ENCODE results near the gene TMEM259.
A peak's percentile ranks its signal among the peaks of the same experiment; 100 is the strongest.

Gene TMEM259

DNA sequence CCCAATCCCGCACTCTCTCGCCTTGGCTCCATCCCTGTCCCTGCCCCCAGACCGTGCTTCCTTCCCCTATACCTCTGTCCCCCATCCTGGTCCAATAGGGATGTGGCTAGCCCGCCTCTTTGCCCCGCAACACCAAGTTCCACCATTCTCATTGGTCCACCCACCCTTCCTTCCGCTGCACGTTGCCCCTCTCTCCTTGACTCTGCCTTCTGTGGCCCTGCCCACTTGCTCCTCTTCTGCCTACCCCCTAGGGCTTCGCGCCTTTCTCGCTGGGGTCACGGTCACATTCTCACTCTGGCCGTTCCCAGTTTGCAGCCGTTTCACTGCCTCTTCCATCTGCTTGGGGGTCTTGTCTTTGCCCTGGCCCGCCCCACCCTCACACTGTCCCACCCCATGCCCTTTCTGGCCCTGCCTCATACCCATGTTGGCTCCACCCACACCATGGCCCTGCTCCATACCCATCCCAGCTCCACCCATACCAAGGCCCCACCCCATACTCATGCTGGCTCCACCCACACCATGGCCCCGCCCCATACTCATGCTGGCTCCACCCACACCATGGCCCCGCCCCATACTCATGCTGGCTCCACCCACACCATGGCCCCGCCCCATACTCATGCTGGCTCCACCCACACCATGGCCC, 41.6 kb upstream of the TMEM259 start:
- H3K4me3 Mint-ChIP-seq: no peak overlapping the region
- peaks cover 51% of the 10 kb centered on the region for H3K4me1 Mint-ChIP-seq
- peaks cover 3% of the 10 kb centered on the region for H3K9me3 Mint-ChIP-seq
- peaks cover 31% of the 10 kb centered on the region for H3K36me3 Mint-ChIP-seq
- no peak for ATAC-seq
- no peak overlapping the region for H3K27ac Mint-ChIP-seq
- H3K27me3 Mint-ChIP-seq: no peaks in the 10 kb centered on the region

DNA sequence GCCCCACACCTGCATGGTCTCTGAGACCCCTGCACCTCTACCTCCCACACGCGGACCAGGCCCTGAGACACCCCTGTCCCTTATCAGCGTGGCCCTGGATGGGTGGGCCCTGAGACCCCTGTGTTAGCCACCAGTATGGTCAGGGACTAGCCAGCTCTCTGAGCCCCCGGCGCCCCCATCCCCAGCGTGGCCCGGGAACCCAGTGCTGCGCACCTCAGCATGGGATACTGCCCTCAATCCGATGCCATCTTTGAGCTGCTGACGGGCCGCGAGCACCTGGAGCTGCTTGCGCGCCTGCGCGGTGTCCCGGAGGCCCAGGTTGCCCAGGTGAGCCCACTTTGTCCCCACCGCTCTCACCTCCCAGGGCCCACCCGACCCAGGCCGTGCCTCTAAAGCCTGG, 41.1 kb upstream of the TMEM259 start:
- H3K4me3 Mint-ChIP-seq: no peak overlapping the region
- peaks cover 3% of the 10 kb centered on the region for H3K9me3 Mint-ChIP-seq
- peaks cover 36% of the 10 kb centered on the region for H3K36me3 Mint-ChIP-seq
- ATAC-seq: no peak
- peaks cover 56% of the 10 kb centered on the region for H3K4me1 Mint-ChIP-seq
- no peaks in the 10 kb centered on the region for H3K27me3 Mint-ChIP-seq
- no peak overlapping the region for H3K27ac Mint-ChIP-seq

DNA sequence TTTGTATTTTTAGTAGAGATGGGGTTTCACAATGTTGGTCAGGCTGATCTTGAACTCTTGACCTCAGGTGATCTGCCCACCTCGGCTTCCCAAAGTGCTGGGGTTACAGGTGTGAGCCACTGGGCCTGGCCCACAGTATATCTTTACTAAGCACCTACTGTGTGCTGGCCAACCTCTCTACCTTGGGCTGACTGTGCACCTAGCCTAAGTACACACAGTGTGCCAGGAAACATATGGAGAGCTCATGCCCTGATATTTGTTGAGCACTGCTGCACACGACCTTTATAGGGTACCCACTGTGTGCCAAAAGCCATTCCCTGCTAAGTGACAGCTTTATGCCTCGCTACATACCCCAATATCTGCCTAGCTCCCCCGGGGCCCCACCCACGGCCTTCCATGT, 39.8 kb upstream of the TMEM259 start:
- no peak overlapping the region for H3K4me3 Mint-ChIP-seq
- H3K4me1 Mint-ChIP-seq: peaks cover 57% of the 10 kb centered on the region
- no peak for ATAC-seq
- peaks cover 49% of the 10 kb centered on the region for H3K36me3 Mint-ChIP-seq
- no peak overlapping the region for H3K27ac Mint-ChIP-seq
- H3K9me3 Mint-ChIP-seq: peaks cover 3% of the 10 kb centered on the region
- H3K27me3 Mint-ChIP-seq: no peaks in the 10 kb centered on the region

DNA sequence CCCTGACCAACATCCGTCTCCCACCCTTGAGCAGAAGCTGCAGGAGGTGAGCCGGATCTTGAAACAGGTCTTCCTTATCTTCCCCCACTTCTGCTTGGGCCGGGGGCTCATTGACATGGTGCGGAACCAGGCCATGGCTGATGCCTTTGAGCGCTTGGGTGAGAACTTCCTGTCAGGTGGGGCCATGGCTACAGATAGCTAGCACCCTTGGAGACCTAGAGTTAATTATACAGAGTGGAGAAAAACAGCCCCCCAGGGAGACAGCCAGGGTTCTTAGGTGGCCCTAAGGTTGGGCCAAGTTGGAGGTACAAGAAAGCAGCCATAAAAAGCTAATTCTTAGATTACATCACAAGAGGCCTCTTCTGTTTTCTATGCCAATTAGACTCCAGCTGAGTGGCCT, 37.2 kb upstream of the TMEM259 start:
- ATAC-seq: no peak
- Mint-ChIP-seq H3K27ac (peak overlapping the region; percentile 71), H3K4me3 (no peak overlapping the region), H3K36me3 (peaks cover 63% of the 10 kb centered on the region), H3K27me3 (no peaks in the 10 kb centered on the region), H3K9me3 (no peaks in the 10 kb centered on the region), H3K4me1 (peaks cover 34% of the 10 kb centered on the region)

DNA sequence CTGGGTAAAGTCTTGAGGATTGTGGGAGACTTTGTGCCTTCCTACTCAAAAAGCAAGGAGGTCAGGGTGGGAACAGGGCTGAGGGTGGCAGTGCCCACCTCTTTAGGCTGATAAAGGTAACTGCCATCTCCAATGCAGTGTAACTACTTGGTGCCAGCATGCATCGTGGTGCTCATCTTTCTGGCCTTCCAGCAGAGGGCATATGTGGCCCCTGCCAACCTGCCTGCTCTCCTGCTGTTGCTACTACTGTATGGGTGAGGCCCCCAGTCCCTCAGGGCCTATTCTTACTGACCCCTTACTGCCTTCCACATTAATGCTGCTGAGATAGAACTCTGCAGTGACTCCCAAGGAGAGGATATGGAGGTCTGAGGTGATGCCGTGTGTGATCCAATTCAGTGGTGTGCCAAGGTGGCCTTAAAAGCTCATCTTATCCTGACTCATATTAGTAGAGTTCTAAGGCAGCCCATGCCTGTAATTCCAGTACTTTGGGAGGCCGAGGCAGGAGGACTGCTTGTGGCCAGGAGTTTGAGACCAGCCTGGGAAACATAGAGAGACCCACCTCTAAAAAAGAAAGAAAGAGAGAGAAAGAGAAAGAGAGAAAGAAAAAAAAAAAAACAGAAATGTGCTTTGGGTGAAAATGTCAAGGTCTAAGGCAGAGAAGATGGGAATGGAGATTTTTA, 36.4 kb upstream of the TMEM259 start:
- no peaks in the 10 kb centered on the region for H3K27me3 Mint-ChIP-seq
- H3K4me1 Mint-ChIP-seq: peaks cover 36% of the 10 kb centered on the region
- ATAC-seq: peak; percentile 82
- no peaks in the 10 kb centered on the region for H3K9me3 Mint-ChIP-seq
- no peak overlapping the region for H3K4me3 Mint-ChIP-seq
- peaks cover 61% of the 10 kb centered on the region for H3K36me3 Mint-ChIP-seq
- H3K27ac Mint-ChIP-seq: peak overlapping the region; percentile 71

DNA sequence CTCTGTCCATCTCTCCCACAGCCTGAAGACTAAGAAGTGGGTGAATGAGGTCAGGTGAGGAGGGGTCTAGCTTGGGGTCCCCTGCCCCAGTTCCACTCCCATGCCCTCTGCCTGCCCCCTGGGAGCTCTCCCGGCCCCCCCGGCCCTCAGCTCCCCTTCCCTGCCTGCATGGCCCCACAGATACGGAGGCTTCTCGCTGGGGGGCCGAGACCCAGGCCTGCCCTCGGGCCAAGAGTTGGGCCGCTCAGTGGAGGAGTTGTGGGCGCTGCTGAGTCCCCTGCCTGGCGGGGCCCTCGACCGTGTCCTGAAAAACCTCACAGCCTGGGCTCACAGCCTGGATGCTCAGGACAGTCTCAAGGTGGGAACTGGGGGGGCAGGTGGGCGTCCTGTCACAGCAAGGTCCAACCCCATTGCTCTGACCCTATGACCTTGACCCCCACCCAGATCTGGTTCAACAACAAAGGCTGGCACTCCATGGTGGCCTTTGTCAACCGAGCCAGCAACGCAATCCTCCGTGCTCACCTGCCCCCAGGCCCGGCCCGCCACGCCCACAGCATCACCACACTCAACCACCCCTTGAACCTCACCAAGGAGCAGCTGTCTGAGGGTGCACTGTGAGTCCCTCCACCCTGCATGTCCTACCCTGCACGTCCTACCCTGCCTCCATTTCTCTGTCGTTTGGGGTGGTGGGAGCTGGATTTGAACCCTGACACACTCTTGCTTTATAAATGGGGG, 35.1 kb upstream of the TMEM259 start:
- no peak for ATAC-seq
- Mint-ChIP-seq H3K27ac (peak overlapping the region; percentile 71), H3K36me3 (peaks cover 59% of the 10 kb centered on the region), H3K9me3 (no peaks in the 10 kb centered on the region), H3K27me3 (no peaks in the 10 kb centered on the region), H3K4me3 (no peak overlapping the region), H3K4me1 (peaks cover 33% of the 10 kb centered on the region)

DNA sequence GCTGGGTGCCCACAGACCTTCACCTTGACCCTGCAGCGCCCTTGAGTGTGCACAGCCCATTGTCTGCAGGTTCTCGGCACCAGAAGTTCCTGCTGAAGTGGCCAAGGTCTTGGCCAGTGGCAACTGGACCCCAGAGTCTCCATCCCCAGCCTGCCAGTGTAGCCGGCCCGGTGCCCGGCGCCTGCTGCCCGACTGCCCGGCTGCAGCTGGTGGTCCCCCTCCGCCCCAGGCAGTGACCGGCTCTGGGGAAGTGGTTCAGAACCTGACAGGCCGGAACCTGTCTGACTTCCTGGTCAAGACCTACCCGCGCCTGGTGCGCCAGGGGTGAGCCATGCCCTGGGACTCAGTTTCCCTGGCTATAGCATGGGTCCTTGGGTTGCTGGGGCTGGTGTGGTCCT, 34.1 kb upstream of the TMEM259 start:
- no peak overlapping the region for H3K27ac Mint-ChIP-seq
- peaks cover 33% of the 10 kb centered on the region for H3K4me1 Mint-ChIP-seq
- no peaks in the 10 kb centered on the region for H3K27me3 Mint-ChIP-seq
- H3K36me3 Mint-ChIP-seq: peaks cover 59% of the 10 kb centered on the region
- H3K9me3 Mint-ChIP-seq: no peaks in the 10 kb centered on the region
- no peak overlapping the region for H3K4me3 Mint-ChIP-seq
- no peak for ATAC-seq

DNA sequence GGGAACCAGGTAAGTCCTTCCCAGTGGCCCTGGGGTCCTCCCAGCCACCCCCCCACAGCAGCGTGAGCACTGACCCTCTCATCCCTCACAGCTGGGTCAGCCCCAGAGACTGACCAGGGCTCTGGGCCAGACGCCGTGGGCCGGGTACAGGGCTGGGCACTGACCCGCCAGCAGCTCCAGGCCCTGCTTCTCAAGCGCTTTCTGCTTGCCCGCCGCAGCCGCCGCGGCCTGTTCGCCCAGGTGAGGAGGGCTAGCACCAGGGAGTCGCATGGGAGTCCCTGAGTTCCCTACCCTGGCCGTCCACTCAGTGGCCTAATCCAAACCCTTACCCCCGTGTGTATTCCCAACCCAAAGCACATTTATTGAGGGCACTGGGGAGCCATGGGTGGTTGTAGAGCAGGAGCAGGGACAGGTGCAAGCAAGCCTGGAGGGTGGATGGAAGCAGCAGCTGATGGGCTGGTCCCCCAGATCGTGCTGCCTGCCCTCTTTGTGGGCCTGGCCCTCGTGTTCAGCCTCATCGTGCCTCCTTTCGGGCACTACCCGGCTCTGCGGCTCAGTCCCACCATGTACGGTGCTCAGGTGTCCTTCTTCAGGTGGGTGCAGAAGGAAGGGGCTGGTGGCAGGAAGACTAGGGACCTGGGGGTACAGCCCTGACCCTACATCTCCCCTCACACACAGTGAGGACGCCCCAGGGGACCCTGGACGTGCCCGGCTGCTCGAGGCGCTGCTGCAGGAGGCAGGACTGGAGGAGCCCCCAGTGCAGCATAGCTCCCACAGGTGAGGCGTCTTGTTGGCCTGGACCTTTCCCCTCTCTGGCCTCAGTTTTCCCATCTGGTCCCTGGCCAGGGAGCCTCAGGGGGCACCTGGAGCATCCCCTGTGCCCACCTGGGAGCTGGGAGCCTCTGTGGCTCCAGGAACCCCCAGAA, 33.4 kb upstream of the TMEM259 start:
- H3K4me1 Mint-ChIP-seq: peaks cover 33% of the 10 kb centered on the region
- ATAC-seq: no peak
- H3K36me3 Mint-ChIP-seq: peaks cover 59% of the 10 kb centered on the region

DNA sequence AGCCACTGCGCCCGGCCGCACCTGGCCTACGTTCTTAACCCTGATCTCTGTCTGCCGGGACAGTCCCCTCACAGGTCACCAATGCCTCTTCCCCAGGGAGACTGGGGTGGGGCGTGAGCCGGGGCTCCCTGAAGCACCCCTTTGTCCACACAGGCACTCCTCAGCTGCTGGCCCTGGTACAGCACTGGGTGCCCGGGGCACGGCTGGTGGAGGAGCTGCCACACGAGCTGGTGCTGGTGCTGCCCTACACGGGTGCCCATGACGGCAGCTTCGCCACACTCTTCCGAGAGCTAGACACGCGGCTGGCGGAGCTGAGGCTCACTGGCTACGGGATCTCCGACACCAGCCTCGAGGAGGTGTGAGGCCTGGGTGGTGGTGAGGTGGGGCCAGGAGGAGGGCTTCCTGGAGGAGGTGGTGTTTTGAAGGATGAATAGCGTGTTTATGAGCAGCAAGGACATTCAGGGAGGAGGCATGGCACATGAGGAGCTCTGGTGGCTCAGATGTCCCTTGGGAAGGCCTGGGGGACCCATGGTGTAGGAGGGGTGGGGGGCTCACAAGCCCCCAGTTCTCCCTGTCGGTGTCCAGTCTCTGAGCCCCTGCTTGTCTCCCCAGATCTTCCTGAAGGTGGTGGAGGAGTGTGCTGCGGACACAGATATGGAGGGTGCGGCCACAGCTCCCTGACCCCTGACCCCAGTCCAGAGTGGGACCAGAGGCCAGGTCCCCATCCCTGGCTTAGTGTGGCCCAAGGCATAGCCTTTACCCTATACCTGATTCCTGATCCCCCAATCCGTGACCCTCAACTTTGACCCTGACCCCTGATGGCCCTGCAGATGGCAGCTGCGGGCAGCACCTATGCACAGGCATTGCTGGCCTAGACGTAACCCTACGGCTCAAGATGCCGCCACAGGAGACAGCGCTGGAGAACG, 32.5 kb upstream of the TMEM259 start:
- Mint-ChIP-seq H3K36me3 (peaks cover 59% of the 10 kb centered on the region), H3K4me1 (peaks cover 31% of the 10 kb centered on the region), H3K27me3 (no peaks in the 10 kb centered on the region), H3K27ac (peak overlapping the region; percentile 44), H3K9me3 (no peaks in the 10 kb centered on the region), H3K4me3 (no peak overlapping the region)
- peak; percentile 18 for ATAC-seq

More for the DNA sequence above, 33.4 kb upstream of the TMEM259 start:
- Mint-ChIP-seq H3K9me3 (no peaks in the 10 kb centered on the region), H3K27ac (peak overlapping the region; percentile 44), H3K4me3 (no peak overlapping the region), H3K27me3 (no peaks in the 10 kb centered on the region)

DNA sequence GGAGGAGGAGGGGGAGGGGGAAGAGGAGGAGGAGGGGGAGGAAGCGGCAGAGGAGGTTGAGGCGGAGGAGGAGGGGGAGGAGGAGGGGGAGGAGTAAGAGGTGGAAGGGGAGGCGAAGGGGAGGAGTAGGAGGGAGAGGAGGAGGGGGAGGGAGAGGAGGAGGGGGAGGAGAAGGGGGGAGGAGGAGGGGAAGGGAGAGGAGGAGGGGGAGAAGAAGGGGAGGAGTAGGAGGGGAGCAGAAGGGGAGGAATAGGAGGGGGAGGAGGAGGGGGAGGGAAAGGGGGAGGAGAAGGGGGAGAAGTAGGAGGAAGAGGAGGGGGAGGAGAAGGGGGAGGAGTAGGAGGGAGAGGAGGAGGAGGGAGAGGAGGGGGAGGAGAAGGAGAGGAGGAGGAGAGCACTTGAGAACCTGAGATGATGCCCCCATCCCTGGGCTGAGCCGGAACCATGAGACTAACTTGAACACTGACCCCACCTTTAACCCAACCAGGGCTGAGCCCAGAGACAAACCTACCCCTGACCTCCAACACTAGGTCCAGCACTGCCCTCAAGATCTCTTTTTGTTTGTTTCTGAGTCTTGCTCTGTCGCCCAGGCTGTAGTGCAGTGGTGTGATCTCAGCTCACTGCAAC, 31.5 kb upstream of the TMEM259 start:
- H3K4me3 Mint-ChIP-seq: no peak overlapping the region
- peak overlapping the region; percentile 44 for H3K27ac Mint-ChIP-seq
- ATAC-seq: no peak

DNA sequence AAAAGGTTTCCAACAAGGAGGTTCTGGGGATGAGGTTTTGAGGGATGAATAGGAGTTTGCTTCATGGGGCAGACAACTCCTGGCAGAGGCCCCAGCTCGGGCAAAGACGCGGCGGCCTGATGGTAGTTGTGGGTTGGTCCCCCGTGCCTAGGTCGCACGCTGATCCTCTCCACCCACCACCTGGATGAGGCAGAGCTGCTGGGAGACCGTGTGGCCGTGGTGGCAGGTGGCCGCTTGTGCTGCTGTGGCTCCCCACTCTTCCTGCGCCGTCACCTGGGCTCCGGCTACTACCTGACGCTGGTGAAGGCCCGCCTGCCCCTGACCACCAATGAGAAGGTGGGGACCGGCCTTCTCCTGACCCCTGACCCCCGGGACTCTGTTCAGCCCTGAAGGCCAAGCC, 30.9 kb upstream of the TMEM259 start:
- H3K9me3 Mint-ChIP-seq: no peaks in the 10 kb centered on the region
- ATAC-seq: no peak
- peaks cover 15% of the 10 kb centered on the region for H3K4me1 Mint-ChIP-seq
- H3K27me3 Mint-ChIP-seq: no peaks in the 10 kb centered on the region
- peaks cover 43% of the 10 kb centered on the region for H3K36me3 Mint-ChIP-seq
- no peak overlapping the region for H3K4me3 Mint-ChIP-seq
- no peak overlapping the region for H3K27ac Mint-ChIP-seq

More for the DNA sequence above, 31.5 kb upstream of the TMEM259 start:
- H3K9me3 Mint-ChIP-seq: no peaks in the 10 kb centered on the region
- no peaks in the 10 kb centered on the region for H3K27me3 Mint-ChIP-seq
- H3K4me1 Mint-ChIP-seq: peaks cover 21% of the 10 kb centered on the region
- H3K36me3 Mint-ChIP-seq: peaks cover 50% of the 10 kb centered on the region

DNA sequence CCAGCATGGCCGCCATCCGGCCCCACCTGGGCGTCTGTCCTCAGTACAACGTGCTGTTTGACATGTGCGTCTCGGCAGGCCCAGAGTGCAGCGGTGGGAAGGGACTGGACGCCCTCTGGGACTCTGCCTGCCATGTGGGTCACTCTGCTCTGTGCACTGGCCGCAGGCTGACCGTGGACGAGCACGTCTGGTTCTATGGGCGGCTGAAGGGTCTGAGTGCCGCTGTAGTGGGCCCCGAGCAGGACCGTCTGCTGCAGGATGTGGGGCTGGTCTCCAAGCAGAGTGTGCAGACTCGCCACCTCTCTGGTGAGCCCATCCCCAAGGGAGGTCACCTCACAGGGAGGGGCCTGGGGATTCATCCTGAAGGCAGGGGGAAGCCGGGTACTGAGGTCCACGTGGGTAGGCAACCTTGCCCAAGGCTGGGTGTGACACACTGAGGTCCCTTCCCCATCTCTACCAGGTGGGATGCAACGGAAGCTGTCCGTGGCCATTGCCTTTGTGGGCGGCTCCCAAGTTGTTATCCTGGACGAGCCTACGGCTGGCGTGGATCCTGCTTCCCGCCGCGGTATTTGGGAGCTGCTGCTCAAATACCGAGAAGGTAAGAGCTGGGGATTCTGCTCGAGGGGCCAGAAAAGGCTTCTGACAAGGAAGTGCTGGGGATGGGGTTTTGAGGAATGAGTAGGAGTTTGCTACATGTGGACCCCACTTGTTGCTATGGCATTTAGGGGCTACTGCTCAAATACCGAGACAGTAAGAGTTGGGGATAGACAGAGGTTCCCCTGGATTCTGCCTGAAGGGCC, 30.3 kb upstream of the TMEM259 start:
- Mint-ChIP-seq H3K27me3 (no peaks in the 10 kb centered on the region), H3K9me3 (no peaks in the 10 kb centered on the region), H3K4me1 (peaks cover 9% of the 10 kb centered on the region), H3K27ac (no peak overlapping the region), H3K4me3 (no peak overlapping the region), H3K36me3 (peaks cover 37% of the 10 kb centered on the region)
- ATAC-seq: no peak

DNA sequence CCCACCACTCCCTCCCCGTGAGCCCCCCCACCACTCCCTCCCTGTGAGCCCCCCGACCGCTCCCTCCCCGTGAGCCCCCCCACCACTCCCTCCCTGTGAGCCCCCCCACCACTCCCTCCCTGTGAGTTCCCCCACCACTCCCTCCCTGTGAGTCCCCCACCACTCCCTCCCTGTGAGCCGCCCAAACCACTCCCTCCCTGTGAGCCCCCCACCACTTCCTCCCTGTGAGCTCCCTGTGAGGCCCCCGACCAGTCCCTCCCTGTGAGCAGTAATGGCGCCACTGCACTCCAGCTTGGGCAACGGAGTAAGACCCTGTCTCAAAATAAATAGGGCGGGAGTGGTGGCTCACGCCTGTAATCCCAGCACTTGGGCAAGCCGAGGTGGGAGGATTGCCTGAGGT, 28.9 kb upstream of the TMEM259 start:
- ATAC-seq: no peak
- Mint-ChIP-seq H3K27ac (no peak overlapping the region), H3K27me3 (no peaks in the 10 kb centered on the region), H3K4me3 (no peak overlapping the region), H3K36me3 (peaks cover 33% of the 10 kb centered on the region), H3K9me3 (no peaks in the 10 kb centered on the region), H3K4me1 (peaks cover 15% of the 10 kb centered on the region)
